ENCODE results near the gene MELTF. TPM values are rescaled to one million over a fixed set of nuclear protein-coding genes. Genes with fewer than 3 reads are reported as not detected.

Gene MELTF
- total and polyA plus RNA-seq, 2 donors from 2014 or later, result 6.1 to 8.7 TPM

- Histone ChIP-seq H3K27me3 (ENCODE audit: control insufficient read depth, insufficient read depth, low read length) (peaks cover 32% of the 10 kb centered on the region), H3K9ac (ENCODE audit: low read length in 3 of 3) (no peak overlapping the region), H3K4me3 (ENCODE audit: low read length in 3 of 3) (no peak overlapping the region), H3K4me1 (ENCODE audit: control insufficient read depth in 2 of 3, insufficient read depth in 2 of 3, low read depth in 1 of 3, low read length in 3 of 3) (peaks cover 0 to 6% (median 0%) of the 10 kb centered on the region in 3 donors), H3K27ac (ENCODE audit: low read depth in 2 of 2, low read length in 2 of 2) (no peak overlapping the region), H3K9me3 (ENCODE audit: control insufficient read depth in 2 of 3, insufficient read depth in 1 of 3, low read length in 3 of 3) (no peaks in the 10 kb centered on the region), H3K36me3 (ENCODE audit: control insufficient read depth in 2 of 3, insufficient read depth in 3 of 3, low read length in 3 of 3) (no peaks in the 10 kb centered on the region)
- TF ChIP-seq CTCF (IDR thresholded peaks at IDR 0.05; ENCODE audit: borderline replicate concordance, extremely low read depth, insufficient read depth), result no peak
- FAIRE-seq (no peak), DNase-seq (no peak)
- intact Hi-C loops (cut with DNase I), result loop anchor here (10.0 kb wide), 1 partner anchor 129 kb away; no protein-coding TSS in a partner anchor
Measured at GRCh38 chr3:196963631-196963953, 66.0 kb downstream of the MELTF start.

- H3K27ac ChIP-seq (ENCODE audit: low read depth in 2 of 2, low read length in 2 of 2), result no peak overlapping the region
- no peak overlapping the region for H3K4me3 ChIP-seq (ENCODE audit: low read length in 3 of 3)
- intact Hi-C loops (cut with DNase I), result loop anchor here (10.0 kb wide), 1 partner anchor 128 kb away; no protein-coding TSS in a partner anchor
- no peak for TF ChIP-seq CTCF (IDR thresholded peaks at IDR 0.05; ENCODE audit: borderline replicate concordance, extremely low read depth, insufficient read depth)
- FAIRE-seq (no peak), DNase-seq (no peak)
- H3K27me3 ChIP-seq (ENCODE audit: control insufficient read depth, insufficient read depth, low read length), result peaks cover 31% of the 10 kb centered on the region
- no peaks in the 10 kb centered on the region for H3K36me3 ChIP-seq (ENCODE audit: control insufficient read depth in 2 of 3, insufficient read depth in 3 of 3, low read length in 3 of 3)
- H3K9me3 ChIP-seq (ENCODE audit: control insufficient read depth in 2 of 3, insufficient read depth in 1 of 3, low read length in 3 of 3), result no peaks in the 10 kb centered on the region
- H3K4me1 ChIP-seq (ENCODE audit: control insufficient read depth in 2 of 3, insufficient read depth in 2 of 3, low read depth in 1 of 3, low read length in 3 of 3), result peaks cover 0 to 3% (median 0%) of the 10 kb centered on the region in 3 donors
- H3K9ac ChIP-seq (ENCODE audit: low read length in 3 of 3), result no peak overlapping the region
Measured at GRCh38 chr3:196962930-196963630, 66.5 kb downstream of the MELTF start.

GRCh38 chr3:196962108-196962929 lies 67.3 kb downstream of the MELTF start:
- intact Hi-C loops (cut with DNase I), result loop anchor here (10.0 kb wide), 1 partner anchor 128 kb away; no protein-coding TSS in a partner anchor
- H3K36me3 ChIP-seq (ENCODE audit: control insufficient read depth in 2 of 3, insufficient read depth in 3 of 3, low read length in 3 of 3), result no peaks in the 10 kb centered on the region

More at GRCh38 chr3:196962108-196962929, 67.3 kb downstream of the MELTF start:
- Histone ChIP-seq H3K4me3 (ENCODE audit: low read length in 3 of 3) (no peak overlapping the region), H3K27me3 (ENCODE audit: control insufficient read depth, insufficient read depth, low read length) (peaks cover 24% of the 10 kb centered on the region), H3K9ac (ENCODE audit: low read length in 3 of 3) (no peak overlapping the region), H3K4me1 (ENCODE audit: control insufficient read depth in 2 of 3, insufficient read depth in 2 of 3, low read depth in 1 of 3, low read length in 3 of 3) (no peaks in the 10 kb centered on the region), H3K9me3 (ENCODE audit: control insufficient read depth in 2 of 3, insufficient read depth in 1 of 3, low read length in 3 of 3) (no peaks in the 10 kb centered on the region), H3K27ac (ENCODE audit: low read depth in 2 of 2, low read length in 2 of 2) (no peak overlapping the region)
- no peak for FAIRE-seq
- no peak for TF ChIP-seq CTCF (IDR thresholded peaks at IDR 0.05; ENCODE audit: borderline replicate concordance, extremely low read depth, insufficient read depth)
- DNase-seq, result no peak

Data from kidney (tissue), 14 donors.